GM12878 (cell line): ENCODE measurements around the gene SEC23IP. TPM values are rescaled to one million over a fixed set of nuclear protein-coding genes. Genes with fewer than 3 reads are reported as not detected.

Experiments used
- ATAC-seq: fragments of 200-7000 bp; cut with Tn5 transposase; 3 replicates; pipeline ENCODE4 v1.9.1; 2020; ENCODE audit warnings: mild to moderate bottlenecking, moderate library complexity
- BruUV-seq: library from RNA; stranded (reverse); fragments of 400-500 nt; replicated peaks from 2 replicates; lab custom pipeline; 2021; lab: Mats Ljungman, UMichigan
- CTCF ChIA-PET: fragments of 300-600 bp; sonication (Branson Sonifier 250); formaldehyde crosslinking; extraction: SDS; loops from one replicate; lab custom pipeline; 2021; ENCODE audit warnings: inconsistent platforms; lab: Yijun Ruan, JAX
- POLR2A ChIA-PET: fragments of 350-600 bp; formaldehyde crosslinking; extraction: SDS; loops from one replicate; lab custom pipeline; 2021; ENCODE audit warnings: inconsistent platforms; lab: Charles Lee
- RAD21 ChIA-PET: fragments of 300-600 bp; sonication (Branson Sonifier 250); formaldehyde crosslinking; loops from one replicate; lab custom pipeline; 2023; ENCODE audit warnings: antibody characterized with exemption; ENCODE audit not compliant: unreplicated experiment; lab: Charles Lee
- SMC1A ChIA-PET: fragments of 300-600 bp; sonication (Branson Sonifier 250); formaldehyde crosslinking; loops from one replicate; lab custom pipeline; 2023; ENCODE audit not compliant: unreplicated experiment, uncharacterized antibody; lab: Charles Lee
- DNase-seq: peaks from one replicate; pipeline ENCODE4 v3.0.0-alpha.2; 2011; ENCODE audit warnings: low read depth, low spot score
- FAIRE-seq: peaks from 3 replicates; lab custom pipeline; 2011; peaks lifted over from hg19 to GRCh38; lab: Jason Lieb, UNC
- H2AFZ ChIP-seq: 2 replicates; pipeline ENCODE4 v1.6.0; 2011; ENCODE audit warnings: low read depth, low read length, control low read depth; ENCODE audit not compliant: control insufficient read depth
- H3K27ac ChIP-seq: 2 replicates; pipeline ENCODE4 v1.5.1; 2011; ENCODE audit warnings: control low read depth; ENCODE audit not compliant: control insufficient read depth, insufficient read depth
- H3K27me3 ChIP-seq, 2 experiments: replicated peaks in 1 of 2; 2 replicates each; pipeline versions ENCODE4 v1.6.0 to v1.6.1; 2011; ENCODE audit warnings: low read length in 1 of 2; ENCODE audit not compliant: control insufficient read depth in 2 of 2, insufficient read depth in 2 of 2
- H3K36me3 ChIP-seq, 2 experiments: 2 replicates each; pipeline ENCODE4 v1.5.1; 2011; ENCODE audit warnings: low read length in 1 of 2; ENCODE audit not compliant: control insufficient read depth in 2 of 2, insufficient read depth in 2 of 2
- H3K4me1 ChIP-seq: 2 replicates; pipeline ENCODE4 v1.6.1; 2011; ENCODE audit warnings: mild to moderate bottlenecking, low read length, moderate library complexity, mixed read lengths; ENCODE audit not compliant: control insufficient read depth, insufficient read depth
- H3K4me2 ChIP-seq: 2 replicates; pipeline ENCODE4 v1.6.0; 2011; ENCODE audit warnings: control low read depth; ENCODE audit not compliant: control insufficient read depth, insufficient read depth
- H3K4me3 ChIP-seq: fragments of 200-600 bp; sonication (generic); 2 replicates; pipeline ENCODE4 v1.5.1; 2016
- H3K79me2 ChIP-seq: 2 replicates; pipeline ENCODE4 v1.6.0; 2011; ENCODE audit warnings: low read length; ENCODE audit not compliant: control insufficient read depth, insufficient read depth
- H3K9ac ChIP-seq: 2 replicates; pipeline ENCODE4 v1.8.0; 2011; ENCODE audit warnings: low read length, control low read depth, mixed read lengths; ENCODE audit not compliant: control insufficient read depth, insufficient read depth
- H3K9me3 ChIP-seq: replicated peaks from 3 replicates; pipeline ENCODE4 v1.5.1; 2011; ENCODE audit warnings: mild to moderate bottlenecking, low read length; ENCODE audit not compliant: control insufficient read depth, insufficient read depth
- H4K20me1 ChIP-seq: 2 replicates; pipeline ENCODE4 v1.6.0; 2011; ENCODE audit not compliant: control insufficient read depth, insufficient read depth
- ASH2L ChIP-seq: fragments of 300-600, 200-600 bp; sonication (generic); IDR thresholded peaks from 2 replicates; pipeline ENCODE4 v1.6.1; 2017; ENCODE audit warnings: low read depth, mild to moderate bottlenecking, borderline replicate concordance
- NFIC ChIP-seq: IDR thresholded peaks from 2 replicates; pipeline ENCODE4 v1.6.1; 2012; ENCODE audit warnings: low read depth, mild to moderate bottlenecking, inconsistent platforms, low read length, moderate library complexity
- RELB ChIP-seq: fragments of 450-650 bp; IDR thresholded peaks from 2 replicates; pipeline ENCODE4 v1.6.1; 2017; ENCODE audit warnings: low read depth, mild to moderate bottlenecking, moderate library complexity
- RUNX3 ChIP-seq: IDR thresholded peaks from 2 replicates; pipeline ENCODE4 v1.6.1; 2012; ENCODE audit warnings: low read length, inconsistent platforms
- SPI1 ChIP-seq: IDR thresholded peaks from 2 replicates; pipeline ENCODE4 v1.6.1; 2011; ENCODE audit warnings: low read depth, mild to moderate bottlenecking, low read length, moderate library complexity, borderline replicate concordance; ENCODE audit not compliant: insufficient read depth
- ZNF384 ChIP-seq: IDR thresholded peaks from 2 replicates; pipeline ENCODE4 v1.6.1; 2012; ENCODE audit warnings: low read depth, mild to moderate bottlenecking, low read length, improper control_type of control experiment, borderline replicate concordance
- WGBS: methylation state at CpG from one replicate; pipeline ENCODE4 v1.1.6; 2016; ENCODE audit warnings: low lambda C conversion rate; ENCODE audit not compliant: insufficient replicate concordance, insufficient coverage; ENCODE audit errors: missing lambda C conversion rate; 5-methylcytosine and 5-hydroxymethylcytosine counted together
- in situ Hi-C: fragments of 300-500 bp; cut with MboI; formaldehyde crosslinking; loops from 9 replicates; pipeline ENCODE4 v1.14.3; 2018; ENCODE audit warnings: mixed read lengths
- intact Hi-C: fragments of 100-400 bp; cut with micrococcal nuclease; formaldehyde crosslinking; loops from one replicate; pipeline ENCODE4 v1.14.2; 2022; ENCODE audit not compliant: unreplicated experiment
- polyA plus RNA-seq, 11 experiments: library from polyadenylated mRNA; depleted of rRNA in 4 of 11; unstranded in 6 of 11; stranded (reverse) in 5 of 11; fragments of >200 nt; fragmentation: Nextera tagmentation in 4 of 11; fragmentation: Illumina TruSeq in 1 of 11; extraction: Ambion mirVana in 4 of 11; extraction: Trizol in 1 of 11; gene quantifications; 1 replicate in 1 of 11; 2 replicates in 10 of 11; pipeline versions ENCODE4 v1.2.1 to v1.2.3, GENCODE V29; 2011 to 2016; ENCODE audit warnings: inconsistent platforms in 2 of 11, missing spikeins in 2 of 11, low read depth in 1 of 11
- total RNA-seq, 4 experiments: library from RNA; depleted of rRNA in 3 of 4; stranded (reverse); fragments of >200 nt in 3 of 4; fragmentation: Illumina TruSeq in 1 of 4; extraction: Trizol in 1 of 4; gene quantifications; 2 replicates each; pipeline versions ENCODE4 v1.2.1 to v1.2.3, GENCODE V29; 2013 to 2021

The SEC23IP gene
- total and polyA plus RNA-seq, 10 of the 15 experiments (the other 5 are each of a cell fraction or from before 2014, with no cell fraction given) = 15.1 to 82.5 (median 36.0) TPM

- FAIRE-seq (peak; percentile 96), ATAC-seq (peak; percentile 86), DNase-seq (peak; percentile 13)
- BruUV-seq = no TSS peak
- Histone ChIP-seq H3K79me2 (no peaks in the 10 kb centered on the region), H3K9me3 (no peaks in the 10 kb centered on the region), H3K9ac (no peak overlapping the region), H3K27me3 (no peaks in the 10 kb centered on the region), H2AFZ (no peak overlapping the region), H3K36me3 (peaks cover 3 to 29% of the 10 kb centered on the region in 2 experiments), H3K4me3 (0 out of 2 replicates have a peak overlapping the region, but pooled peaks have one; percentile 10), H4K20me1 (no peaks in the 10 kb centered on the region), H3K27ac (peak overlapping the region; percentile 75), H3K4me1 (peaks cover 8% of the 10 kb centered on the region), H3K4me2 (peak overlapping the region; percentile 28)
- intact Hi-C loops = loop anchor here (5.0 kb wide), 1 partner anchor 233 kb away; no protein-coding TSS in a partner anchor
- TF ChIP-seq SPI1 (peak; percentile 16; the same call in 1 of the 2 replicates), ASH2L (0 out of 2 replicates have a peak, but pooled peaks have one; percentile 73), RELB (0 out of 2 replicates have a peak, but pooled peaks have one; percentile 31), RUNX3 (no peak), ZNF384 (peak; percentile 85), NFIC (peak; percentile 34; the same call in 1 of the 2 replicates)
- in situ Hi-C loops = no loop called here
- CTCF ChIA-PET = interaction anchor here (1.2 to 1.6 kb wide), 2 partner anchors 60 to 62 kb away, joined by 3 to 6 read pairs; no protein-coding TSS in a partner anchor
- SMC1A ChIA-PET = interaction anchor here (1.0 to 2.3 kb wide), 7 partner anchors 13 to 417 kb away, joined by 3 to 6 read pairs (median 5); partner anchors contain the start of gene SEC23IP
- RAD21 ChIA-PET = interaction anchor here (1.6 to 3.1 kb wide), 3 partner anchors 27 to 60 kb away, joined by 3 to 13 read pairs (median 7); partner anchors contain the start of genes MCMBP and SEC23IP
- 3% methylated on average over 1 of the region's 1 CpG for WGBS
- POLR2A ChIA-PET = no interaction called here
Measured at GRCh38 chr10:119919826-119920225, 27.3 kb downstream of the SEC23IP start.
